ENCODE measurements around the gene MPPED1.

DNA sequence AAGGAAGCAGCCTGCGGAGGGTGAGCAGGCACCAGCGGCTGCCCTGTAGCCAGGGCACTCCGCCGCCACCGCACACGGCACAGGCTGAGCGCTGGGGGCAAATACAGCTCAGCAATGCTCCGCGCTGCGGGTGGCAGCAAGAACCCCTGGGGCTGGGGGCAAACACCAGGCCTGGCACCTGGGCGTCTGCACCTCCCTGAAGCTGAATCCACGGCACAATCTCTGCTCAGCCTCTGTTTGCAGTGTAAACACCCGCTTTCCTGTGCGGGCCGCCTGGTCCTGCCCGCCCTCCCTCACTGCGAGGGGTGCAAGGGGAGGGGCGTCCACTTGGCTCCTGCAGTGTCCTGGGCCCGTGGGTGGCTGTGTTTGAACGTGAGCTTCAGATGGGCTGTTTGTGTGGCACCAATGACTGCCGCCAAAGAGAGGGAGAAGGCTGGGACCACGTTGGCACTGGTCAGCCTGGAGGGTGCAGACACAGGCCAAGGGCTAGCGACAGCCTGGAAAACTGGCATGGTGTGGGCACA, 14.8 kb upstream of the MPPED1 start:
- no peak for TF ChIP-seq ZNF614 (CRISPR knock-in tag; IDR thresholded peaks at IDR 0.05; ENCODE audit: borderline replicate concordance)
- TF ChIP-seq, protein P1, sequence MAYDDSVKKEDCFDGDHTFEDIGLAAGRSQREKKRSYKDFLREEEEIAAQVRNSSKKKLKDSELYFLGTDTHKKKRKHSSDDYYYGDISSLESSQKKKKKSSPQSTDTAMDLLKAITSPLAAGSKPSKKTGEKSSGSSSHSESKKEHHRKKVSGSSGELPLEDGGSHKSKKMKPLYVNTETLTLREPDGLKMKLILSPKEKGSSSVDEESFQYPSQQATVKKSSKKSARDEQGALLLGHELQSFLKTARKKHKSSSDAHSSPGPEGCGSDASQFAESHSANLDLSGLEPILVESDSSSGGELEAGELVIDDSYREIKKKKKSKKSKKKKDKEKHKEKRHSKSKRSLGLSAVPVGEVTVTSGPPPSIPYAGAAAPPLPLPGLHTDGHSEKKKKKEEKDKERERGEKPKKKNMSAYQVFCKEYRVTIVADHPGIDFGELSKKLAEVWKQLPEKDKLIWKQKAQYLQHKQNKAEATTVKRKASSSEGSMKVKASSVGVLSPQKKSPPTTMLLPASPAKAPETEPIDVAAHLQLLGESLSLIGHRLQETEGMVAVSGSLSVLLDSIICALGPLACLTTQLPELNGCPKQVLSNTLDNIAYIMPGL (CRISPR knock-in tag; IDR thresholded peaks at IDR 0.05; ENCODE audit: borderline replicate concordance in 1 of 2, low read depth in 1 of 2) = no peak
- no peak for TF ChIP-seq TCF12 (IDR thresholded peaks at IDR 0.05)
- TF ChIP-seq TCF12 (CRISPR knock-in tag; IDR thresholded peaks at IDR 0.05) = no peak
